ENCODE measurements around the gene LPP. TPM values are rescaled to one million over a fixed set of nuclear protein-coding genes. Genes with fewer than 3 reads are reported as not detected.

Gene LPP
- total RNA-seq, 1 experiment from 2014 or later, result 54.0 TPM

DNA sequence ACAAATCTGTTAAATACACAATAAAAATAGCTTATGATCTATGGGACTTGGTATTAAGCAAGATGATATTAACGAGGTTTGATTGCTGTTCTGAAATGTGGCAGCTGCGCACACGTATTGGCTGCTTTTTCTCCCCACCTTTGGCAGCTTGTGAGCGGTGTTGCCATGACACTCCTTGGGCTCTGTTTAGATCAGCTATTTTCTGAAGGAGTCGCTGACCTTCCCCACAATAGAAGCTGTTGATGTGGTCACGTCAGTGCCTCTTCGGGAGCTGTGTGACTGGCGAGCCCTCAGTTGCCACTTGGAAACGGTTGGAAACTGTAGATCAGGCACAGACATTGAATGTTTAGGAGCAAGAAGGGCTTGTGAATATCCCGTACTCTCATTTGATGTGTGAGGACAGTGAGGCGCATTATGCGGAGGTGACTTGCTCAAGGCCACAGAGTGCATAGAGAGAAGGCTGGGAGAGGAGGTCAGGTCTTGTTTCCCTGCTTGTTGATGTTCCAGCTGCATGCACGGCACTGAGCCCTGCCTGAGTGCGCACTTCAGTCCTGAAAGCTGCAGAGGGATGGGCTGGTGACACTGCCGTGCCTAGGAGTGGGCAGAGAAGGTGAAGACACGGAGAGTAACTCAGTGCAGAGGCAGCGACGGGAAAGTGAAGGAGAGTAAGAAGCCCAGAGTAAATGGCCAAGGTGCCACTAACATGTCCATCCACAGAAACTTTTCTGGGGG, 198.4 kb downstream of the LPP start:
- TF ChIP-seq CBX3 (IDR thresholded peaks at IDR 0.05; ENCODE audit: low read depth) (no peak), POLR2AphosphoS5 (IDR thresholded peaks at IDR 0.05; ENCODE audit: low read depth, low read length) (no peak), RAD21 (IDR thresholded peaks at IDR 0.05; ENCODE audit: low read depth) (no peak), CEBPB (IDR thresholded peaks at IDR 0.05; ENCODE audit: low read depth) (no peak), EZH2 (IDR thresholded peaks at IDR 0.05) (no peak), TCF7L2 (IDR thresholded peaks at IDR 0.05; ENCODE audit: borderline replicate concordance, extremely low read depth, insufficient read depth, insufficient read length) (no peak)
- TF ChIP-seq, protein P1, sequence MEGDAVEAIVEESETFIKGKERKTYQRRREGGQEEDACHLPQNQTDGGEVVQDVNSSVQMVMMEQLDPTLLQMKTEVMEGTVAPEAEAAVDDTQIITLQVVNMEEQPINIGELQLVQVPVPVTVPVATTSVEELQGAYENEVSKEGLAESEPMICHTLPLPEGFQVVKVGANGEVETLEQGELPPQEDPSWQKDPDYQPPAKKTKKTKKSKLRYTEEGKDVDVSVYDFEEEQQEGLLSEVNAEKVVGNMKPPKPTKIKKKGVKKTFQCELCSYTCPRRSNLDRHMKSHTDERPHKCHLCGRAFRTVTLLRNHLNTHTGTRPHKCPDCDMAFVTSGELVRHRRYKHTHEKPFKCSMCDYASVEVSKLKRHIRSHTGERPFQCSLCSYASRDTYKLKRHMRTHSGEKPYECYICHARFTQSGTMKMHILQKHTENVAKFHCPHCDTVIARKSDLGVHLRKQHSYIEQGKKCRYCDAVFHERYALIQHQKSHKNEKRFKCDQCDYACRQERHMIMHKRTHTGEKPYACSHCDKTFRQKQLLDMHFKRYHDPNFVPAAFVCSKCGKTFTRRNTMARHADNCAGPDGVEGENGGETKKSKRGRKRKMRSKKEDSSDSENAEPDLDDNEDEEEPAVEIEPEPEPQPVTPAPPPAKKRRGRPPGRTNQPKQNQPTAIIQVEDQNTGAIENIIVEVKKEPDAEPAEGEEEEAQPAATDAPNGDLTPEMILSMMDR (IDR thresholded peaks at IDR 0.05 in 2 of 3, conservative IDR thresholded peaks at IDR 0.05 in 1 of 3; ENCODE audit: borderline replicate concordance in 1 of 3, insufficient read depth in 1 of 3, low read depth in 2 of 3, low read length in 2 of 3), result no peak
- TF ChIP-seq, protein P2, sequence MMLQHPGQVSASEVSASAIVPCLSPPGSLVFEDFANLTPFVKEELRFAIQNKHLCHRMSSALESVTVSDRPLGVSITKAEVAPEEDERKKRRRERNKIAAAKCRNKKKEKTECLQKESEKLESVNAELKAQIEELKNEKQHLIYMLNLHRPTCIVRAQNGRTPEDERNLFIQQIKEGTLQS (IDR thresholded peaks at IDR 0.05), result no peak
- no peak overlapping the region for H3K4me2 ChIP-seq (ENCODE audit: low read length)
- H3K79me2 ChIP-seq (ENCODE audit: insufficient read depth, low read length), result peaks cover 3% of the 10 kb centered on the region; the same call in 1 of the 2 replicates
- no peak overlapping the region for H3K4me3 ChIP-seq (replicated peaks in 1 of 2; ENCODE audit: low read depth in 1 of 2, low read length in 2 of 2)
- peaks cover 21 to 25% of the 10 kb centered on the region in 2 experiments for H3K4me1 ChIP-seq (ENCODE audit: control insufficient read depth in 1 of 2, insufficient read depth in 2 of 2, low read length in 2 of 2)
- DNase-seq (ENCODE audit: low read depth, low spot score) (no peak), ATAC-seq (no peak)
- intact Hi-C loops (cut with micrococcal nuclease), result no loop called here
- H3K36me3 ChIP-seq (ENCODE audit: control insufficient read depth in 1 of 2, insufficient read depth in 2 of 2, low read length in 2 of 2), result no peaks in the 10 kb centered on the region
- H3K9me2 ChIP-seq (ENCODE audit: insufficient read depth), result no peaks in the 10 kb centered on the region
- BruUV-seq (replicated peaks), result no TSS peak
- no peak overlapping the region for H2AFZ ChIP-seq (ENCODE audit: low read depth, low read length, poor library complexity, severe bottlenecking)
- RAD21 ChIA-PET (ENCODE audit: low non-redundant PET in 1 of 2, low total read pairs in 2 of 2, uncharacterized antibody in 2 of 2, unreplicated experiment in 2 of 2), result no interaction called here
- no peaks in the 10 kb centered on the region for H3K27me3 ChIP-seq (ENCODE audit: insufficient read depth, low read length)
- no peaks in the 10 kb centered on the region for H3K9me3 ChIP-seq (ENCODE audit: control insufficient read depth in 1 of 2, insufficient read depth in 1 of 2, low read depth in 1 of 2, low read length in 2 of 2)
- no peak overlapping the region for H3K9ac ChIP-seq (ENCODE audit: low read length)
- 0 out of 2 replicates have a peak, but pooled peaks cover 2% of the 10 kb centered on the region for H4K20me1 ChIP-seq (ENCODE audit: insufficient read depth)
- POLR2A ChIA-PET, result no interaction called here
- CTCF ChIA-PET, result no interaction called here
- no peak overlapping the region for H3K27ac ChIP-seq (ENCODE audit: low read depth, low read length)
